ENCODE measurements around the gene GRB14. TPM values are rescaled to one million over a fixed set of nuclear protein-coding genes. Genes with fewer than 3 reads are reported as not detected.

GRB14 gene
- total and polyA plus RNA-seq, 2 of the 13 experiments (the other 11 are each of a cell fraction or from before 2014, with no cell fraction given): 4.6 to 5.8 TPM

GRCh38 chr2:164662066-164662465 is 40.8 kb upstream of the GRB14 start:
- Histone ChIP-seq H3K27ac (ENCODE audit: extremely low read length, insufficient read depth, low read length) (no peak overlapping the region), H4K20me1 (ENCODE audit: insufficient read depth, low read length) (no peaks in the 10 kb centered on the region), H3K4me1 (ENCODE audit: insufficient read depth, low read length) (no peaks in the 10 kb centered on the region), H3K4me3 (replicated peaks in 1 of 3; ENCODE audit: insufficient read depth in 1 of 3, low read depth in 2 of 3, low read length in 3 of 3) (no peak overlapping the region), H3K79me2 (ENCODE audit: insufficient read depth, low read length) (no peaks in the 10 kb centered on the region), H3K9me3 (ENCODE audit: low read length) (no peaks in the 10 kb centered on the region), H3K27me3 (ENCODE audit: control insufficient read depth in 1 of 2, insufficient read depth in 2 of 2, low read length in 2 of 2) (no peaks in the 10 kb centered on the region), H3K4me2 (ENCODE audit: low read depth, low read length) (no peak overlapping the region), H2AFZ (ENCODE audit: low read length) (no peak overlapping the region), H3K36me3 (replicated peaks in 1 of 2; ENCODE audit: control insufficient read depth in 1 of 2, insufficient read depth in 2 of 2, low read length in 2 of 2) (no peaks in the 10 kb centered on the region), H3K9ac (ENCODE audit: insufficient read depth, low read depth, low read length) (no peak overlapping the region)
- TF ChIP-seq FOSL1 (CRISPR knock-in tag; IDR thresholded peaks at IDR 0.05; ENCODE audit: borderline replicate concordance) (no peak), SMAD9 (CRISPR knock-in tag; IDR thresholded peaks at IDR 0.05) (no peak), SYNCRIP (IDR thresholded peaks at IDR 0.05; ENCODE audit: insufficient read depth, low read depth, low read length) (no peak), HES4 (CRISPR knock-in tag; IDR thresholded peaks at IDR 0.05; ENCODE audit: borderline replicate concordance) (no peak), PHB2 (IDR thresholded peaks at IDR 0.05; ENCODE audit: partially characterized antibody) (no peak), ZNF687 (CRISPR knock-in tag; IDR thresholded peaks at IDR 0.05) (no peak)
- in situ Hi-C loops (cut with HindIII; ENCODE audit: extremely low pct_ligation_motif_present, low pct_unique_long_range_greater_than_20kb) (no loop called here), intact Hi-C loops (cut with micrococcal nuclease; ENCODE audit: unreplicated experiment) (no loop called here)
- ChIA-PET POLR2A (no interaction called here), CTCF (ENCODE audit: low intra/inter-chr PET ratio, low total read pairs) (no interaction called here)
- WGBS (ENCODE audit: low lambda C conversion rate): 90% methylated on average over 1 of the region's 1 CpG
- DNase-seq (ENCODE audit: low spot score) (no peak), FAIRE-seq (no peak), ATAC-seq (no peak)
- no TSS peak for BruUV-seq (replicated peaks)
